ENCODE results near the gene CYS1. TPM values are rescaled to one million over a fixed set of nuclear protein-coding genes. Genes with fewer than 3 reads are reported as not detected.

Gene CYS1
- total and polyA plus RNA-seq, 2 of the 13 experiments (the other 11 are each of a cell fraction or from before 2014, with no cell fraction given): 0.04 TPM; not detected in 1

DNA sequence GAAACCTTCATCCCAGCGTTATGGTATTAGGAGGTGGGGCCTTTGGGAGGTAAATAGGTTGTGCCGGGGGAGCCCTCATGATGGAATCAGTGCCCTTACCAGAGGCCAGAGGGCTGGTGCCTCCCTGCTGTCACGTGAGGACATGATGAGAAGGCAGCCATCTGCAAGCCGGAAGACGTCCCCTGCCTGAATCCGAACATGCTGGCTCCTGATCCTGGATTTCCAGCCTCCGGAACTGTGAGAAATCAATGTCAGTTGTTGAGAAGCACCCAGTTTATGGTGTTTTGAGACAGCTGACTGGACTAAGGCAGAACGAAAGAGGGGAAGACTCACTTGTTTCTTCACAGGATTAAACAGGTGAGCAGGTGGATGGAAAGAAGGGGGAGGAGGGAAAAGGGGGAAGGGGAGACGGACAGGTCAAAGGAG lies 49.9 kb downstream of the CYS1 start (continued):
- TF ChIP-seq, protein P1, sequence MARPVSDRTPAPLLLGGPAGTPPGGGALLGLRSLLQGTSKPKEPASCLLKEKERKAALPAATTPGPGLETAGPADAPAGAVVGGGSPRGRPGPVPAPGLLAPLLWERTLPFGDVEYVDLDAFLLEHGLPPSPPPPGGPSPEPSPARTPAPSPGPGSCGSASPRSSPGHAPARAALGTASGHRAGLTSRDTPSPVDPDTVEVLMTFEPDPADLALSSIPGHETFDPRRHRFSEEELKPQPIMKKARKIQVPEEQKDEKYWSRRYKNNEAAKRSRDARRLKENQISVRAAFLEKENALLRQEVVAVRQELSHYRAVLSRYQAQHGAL (CRISPR knock-in tag; IDR thresholded peaks at IDR 0.05; ENCODE audit: not compliant biosample characterization): no peak
- TF ChIP-seq SMAD1 (CRISPR knock-in tag; IDR thresholded peaks at IDR 0.05; ENCODE audit: borderline replicate concordance, low read depth) (no peak), SP1 (IDR thresholded peaks at IDR 0.05) (no peak), SP1 (CRISPR knock-in tag; IDR thresholded peaks at IDR 0.05) (no peak), ETV5 (CRISPR knock-in tag; IDR thresholded peaks at IDR 0.05; ENCODE audit: borderline replicate concordance) (peak; percentile 77), ZNF251 (CRISPR knock-in tag; IDR thresholded peaks at IDR 0.05) (no peak), HCFC1 (IDR thresholded peaks at IDR 0.05; ENCODE audit: low read depth, low read length) (peak; percentile 24; the same call in 1 of the 2 replicates), AKAP8 (CRISPR knock-in tag; IDR thresholded peaks at IDR 0.05) (no peak), TOPORS (CRISPR knock-in tag; IDR thresholded peaks at IDR 0.05) (no peak), RBM22 (optimal IDR thresholded peaks at IDR 0.05; ENCODE audit: low read length) (no peak), SMARCC2 (IDR thresholded peaks at IDR 0.05) (no peak), HDAC1 (CRISPR knock-in tag; IDR thresholded peaks at IDR 0.05) (no peak; the same call in 1 of the 2 replicates), NRL (CRISPR knock-in tag; IDR thresholded peaks at IDR 0.05; ENCODE audit: borderline replicate concordance) (no peak), RAD51 (IDR thresholded peaks at IDR 0.05; ENCODE audit: borderline replicate concordance) (no peak), ZKSCAN8 (CRISPR knock-in tag; IDR thresholded peaks at IDR 0.05; ENCODE audit: borderline replicate concordance) (no peak), GLI4 (CRISPR knock-in tag; IDR thresholded peaks at IDR 0.05; ENCODE audit: borderline replicate concordance) (no peak), NKX3-1 (CRISPR knock-in tag; IDR thresholded peaks at IDR 0.05) (no peak), KDM1A (CRISPR knock-in tag; IDR thresholded peaks at IDR 0.05) (no peak), MAF1 (CRISPR knock-in tag; IDR thresholded peaks at IDR 0.05; ENCODE audit: borderline replicate concordance) (no peak), ZNF367 (CRISPR knock-in tag; IDR thresholded peaks at IDR 0.05; ENCODE audit: borderline replicate concordance) (no peak), SOX6 (IDR thresholded peaks at IDR 0.05) (no peak), SOX6 (CRISPR knock-in tag; IDR thresholded peaks at IDR 0.05) (peak; percentile 31), ZNF124 (CRISPR knock-in tag; IDR thresholded peaks at IDR 0.05) (no peak)
- TF ChIP-seq, protein P2, sequence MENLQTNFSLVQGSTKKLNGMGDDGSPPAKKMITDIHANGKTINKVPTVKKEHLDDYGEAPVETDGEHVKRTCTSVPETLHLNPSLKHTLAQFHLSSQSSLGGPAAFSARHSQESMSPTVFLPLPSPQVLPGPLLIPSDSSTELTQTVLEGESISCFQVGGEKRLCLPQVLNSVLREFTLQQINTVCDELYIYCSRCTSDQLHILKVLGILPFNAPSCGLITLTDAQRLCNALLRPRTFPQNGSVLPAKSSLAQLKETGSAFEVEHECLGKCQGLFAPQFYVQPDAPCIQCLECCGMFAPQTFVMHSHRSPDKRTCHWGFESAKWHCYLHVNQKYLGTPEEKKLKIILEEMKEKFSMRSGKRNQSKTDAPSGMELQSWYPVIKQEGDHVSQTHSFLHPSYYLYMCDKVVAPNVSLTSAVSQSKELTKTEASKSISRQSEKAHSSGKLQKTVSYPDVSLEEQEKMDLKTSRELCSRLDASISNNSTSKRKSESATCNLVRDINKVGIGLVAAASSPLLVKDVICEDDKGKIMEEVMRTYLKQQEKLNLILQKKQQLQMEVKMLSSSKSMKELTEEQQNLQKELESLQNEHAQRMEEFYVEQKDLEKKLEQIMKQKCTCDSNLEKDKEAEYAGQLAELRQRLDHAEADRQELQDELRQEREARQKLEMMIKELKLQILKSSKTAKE (CRISPR knock-in tag; IDR thresholded peaks at IDR 0.05; ENCODE audit: borderline replicate concordance): no peak
- TF ChIP-seq, protein P3, sequence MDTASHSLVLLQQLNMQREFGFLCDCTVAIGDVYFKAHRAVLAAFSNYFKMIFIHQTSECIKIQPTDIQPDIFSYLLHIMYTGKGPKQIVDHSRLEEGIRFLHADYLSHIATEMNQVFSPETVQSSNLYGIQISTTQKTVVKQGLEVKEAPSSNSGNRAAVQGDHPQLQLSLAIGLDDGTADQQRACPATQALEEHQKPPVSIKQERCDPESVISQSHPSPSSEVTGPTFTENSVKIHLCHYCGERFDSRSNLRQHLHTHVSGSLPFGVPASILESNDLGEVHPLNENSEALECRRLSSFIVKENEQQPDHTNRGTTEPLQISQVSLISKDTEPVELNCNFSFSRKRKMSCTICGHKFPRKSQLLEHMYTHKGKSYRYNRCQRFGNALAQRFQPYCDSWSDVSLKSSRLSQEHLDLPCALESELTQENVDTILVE (CRISPR knock-in tag; IDR thresholded peaks at IDR 0.05): no peak
- TF ChIP-seq, protein P4, sequence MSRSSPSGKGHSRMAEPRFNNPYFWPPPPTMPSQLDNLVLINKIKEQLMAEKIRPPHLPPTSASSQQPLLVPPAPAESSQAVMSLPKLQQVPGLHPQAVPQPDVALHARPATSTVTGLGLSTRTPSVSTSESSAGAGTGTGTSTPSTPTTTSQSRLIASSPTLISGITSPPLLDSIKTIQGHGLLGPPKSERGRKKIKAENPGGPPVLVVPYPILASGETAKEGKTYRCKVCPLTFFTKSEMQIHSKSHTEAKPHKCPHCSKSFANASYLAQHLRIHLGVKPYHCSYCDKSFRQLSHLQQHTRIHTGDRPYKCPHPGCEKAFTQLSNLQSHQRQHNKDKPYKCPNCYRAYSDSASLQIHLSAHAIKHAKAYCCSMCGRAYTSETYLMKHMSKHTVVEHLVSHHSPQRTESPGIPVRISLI (CRISPR knock-in tag; IDR thresholded peaks at IDR 0.05; ENCODE audit: borderline replicate concordance): no peak
- TF ChIP-seq, protein P5, sequence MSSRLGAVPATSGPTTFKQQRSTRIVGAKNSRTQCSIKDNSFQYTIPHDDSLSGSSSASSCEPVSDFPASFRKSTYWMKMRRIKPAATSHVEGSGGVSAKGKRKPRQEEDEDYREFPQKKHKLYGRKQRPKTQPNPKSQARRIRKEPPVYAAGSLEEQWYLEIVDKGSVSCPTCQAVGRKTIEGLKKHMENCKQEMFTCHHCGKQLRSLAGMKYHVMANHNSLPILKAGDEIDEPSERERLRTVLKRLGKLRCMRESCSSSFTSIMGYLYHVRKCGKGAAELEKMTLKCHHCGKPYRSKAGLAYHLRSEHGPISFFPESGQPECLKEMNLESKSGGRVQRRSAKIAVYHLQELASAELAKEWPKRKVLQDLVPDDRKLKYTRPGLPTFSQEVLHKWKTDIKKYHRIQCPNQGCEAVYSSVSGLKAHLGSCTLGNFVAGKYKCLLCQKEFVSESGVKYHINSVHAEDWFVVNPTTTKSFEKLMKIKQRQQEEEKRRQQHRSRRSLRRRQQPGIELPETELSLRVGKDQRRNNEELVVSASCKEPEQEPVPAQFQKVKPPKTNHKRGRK (CRISPR knock-in tag; IDR thresholded peaks at IDR 0.05): 0 out of 2 replicates have a peak, but pooled peaks have one; percentile 48

Measured in HepG2 (cell line).